Liver (tissue), 9 donors: Measurements from ENCODE around the gene SPSB2. TPM values are rescaled to one million over a fixed set of nuclear protein-coding genes. Genes with fewer than 3 reads are reported as not detected.

ENCODE experiments used
- DNase-seq: peaks from one replicate; pipeline ENCODE4 v3.0.0-alpha.2; 2017; ENCODE audit warnings: low spot score
- H3K27ac ChIP-seq, 2 donors: one replicate each; pipeline ENCODE4 v1.7.0; 2013; ENCODE audit warnings: inconsistent platforms in 2 of 2, low read length in 2 of 2, control low read depth in 1 of 2, low read depth in 1 of 2, mild to moderate bottlenecking in 1 of 2
- H3K27me3 ChIP-seq, 4 donors: one replicate each; pipeline versions ENCODE4 v1.6.1 to v1.7.0; 2013; ENCODE audit warnings: low read length in 3 of 4, inconsistent platforms in 1 of 4, mild to moderate bottlenecking in 1 of 4, moderate library complexity in 1 of 4; ENCODE audit not compliant: control insufficient read depth in 4 of 4, insufficient read depth in 4 of 4
- H3K36me3 ChIP-seq, 4 donors: one replicate each; pipeline versions ENCODE4 v1.6.1 to v1.7.0; 2013; ENCODE audit warnings: low read length in 3 of 4, mild to moderate bottlenecking in 3 of 4, low read depth in 1 of 4, moderate library complexity in 1 of 4; ENCODE audit not compliant: control insufficient read depth in 4 of 4, insufficient read depth in 3 of 4
- H3K4me1 ChIP-seq, 4 donors: one replicate each; pipeline versions ENCODE4 v1.6.1 to v1.7.0; 2013; ENCODE audit warnings: low read length in 3 of 4, mild to moderate bottlenecking in 3 of 4, moderate library complexity in 1 of 4; ENCODE audit not compliant: control insufficient read depth in 4 of 4, insufficient read depth in 4 of 4
- H3K4me3 ChIP-seq, 3 donors: one replicate each; pipeline versions ENCODE4 v1.6.1 to v1.7.0; 2013; ENCODE audit warnings: low read length in 3 of 3, control low read depth in 1 of 3, low read depth in 1 of 3, mild to moderate bottlenecking in 1 of 3
- H3K9ac ChIP-seq, 2 donors: one replicate each; pipeline ENCODE4 v1.7.0; 2013; ENCODE audit warnings: low read length in 2 of 2, mild to moderate bottlenecking in 2 of 2, moderate library complexity in 2 of 2, control low read depth in 1 of 2, low read depth in 1 of 2
- H3K9me3 ChIP-seq, 4 donors: one replicate each; pipeline versions ENCODE4 v1.6.1 to v1.7.0; 2013; ENCODE audit warnings: low read length in 3 of 4; ENCODE audit not compliant: control insufficient read depth in 4 of 4
- ATF3 ChIP-seq: IDR thresholded peaks from 2 replicates; pipeline ENCODE4 v1.6.1; 2016; ENCODE audit warnings: antibody characterized with exemption
- CTCF ChIP-seq: fragments of 150-350 bp; IDR thresholded peaks from 2 replicates; pipeline ENCODE4 v1.5.1; 2017; ENCODE audit warnings: improper control_type of control experiment, low read depth, low read length; ENCODE audit not compliant: missing input control
- EGR1 ChIP-seq, 2 donors: IDR thresholded peaks; 2 replicates each; pipeline ENCODE4 v1.6.1; 2016 to 2018; ENCODE audit warnings: antibody characterized with exemption in 2 of 2, low read depth in 2 of 2
- FOXA1 ChIP-seq: IDR thresholded peaks from 2 replicates; pipeline ENCODE4 v1.6.1; 2016; ENCODE audit warnings: antibody characterized with exemption
- FOXA2 ChIP-seq: IDR thresholded peaks from 2 replicates; pipeline ENCODE4 v1.6.1; 2016; ENCODE audit warnings: antibody characterized with exemption
- GABPA ChIP-seq, 2 donors: IDR thresholded peaks in 1 of 2; conservative IDR thresholded peaks in 1 of 2; 2 replicates each; pipeline ENCODE4 v1.6.1; 2016; ENCODE audit warnings: antibody characterized with exemption in 2 of 2, mild to moderate bottlenecking in 1 of 2, moderate library complexity in 1 of 2
- HNF4A ChIP-seq, 2 donors: conservative IDR thresholded peaks; 2 replicates each; pipeline ENCODE4 v1.6.1; 2016; ENCODE audit warnings: antibody characterized with exemption in 2 of 2, mild to moderate bottlenecking in 2 of 2
- JUND ChIP-seq, 2 donors: IDR thresholded peaks; 2 replicates each; pipeline ENCODE4 v1.6.1; 2016; ENCODE audit warnings: antibody characterized with exemption in 2 of 2
- MAX ChIP-seq: IDR thresholded peaks from 2 replicates; pipeline ENCODE4 v1.6.1; 2016; ENCODE audit warnings: antibody characterized with exemption
- NR2F2 ChIP-seq: IDR thresholded peaks from 2 replicates; pipeline ENCODE4 v1.6.1; 2016; ENCODE audit warnings: antibody characterized with exemption
- RAD21 ChIP-seq, 2 donors: IDR thresholded peaks; 2 replicates each; pipeline ENCODE4 v1.6.1; 2016; ENCODE audit warnings: antibody characterized with exemption in 2 of 2, mild to moderate bottlenecking in 2 of 2
- REST ChIP-seq: IDR thresholded peaks from 2 replicates; pipeline ENCODE4 v1.6.1; 2016; ENCODE audit warnings: antibody characterized with exemption, mild to moderate bottlenecking
- RXRA ChIP-seq, 2 donors: IDR thresholded peaks; 2 replicates each; pipeline ENCODE4 v1.6.1; 2017 to 2018; ENCODE audit warnings: antibody characterized with exemption in 2 of 2, mild to moderate bottlenecking in 1 of 2
- SP1 ChIP-seq: IDR thresholded peaks from 2 replicates; pipeline ENCODE4 v1.6.1; 2018; ENCODE audit warnings: antibody characterized with exemption, mild to moderate bottlenecking
- TAF1 ChIP-seq: conservative IDR thresholded peaks from 2 replicates; pipeline ENCODE4 v1.6.1; 2016; ENCODE audit warnings: antibody characterized with exemption, mild to moderate bottlenecking
- YY1 ChIP-seq: IDR thresholded peaks from 2 replicates; pipeline ENCODE4 v1.6.1; 2016; ENCODE audit warnings: antibody characterized with exemption, mild to moderate bottlenecking
- ZBTB33 ChIP-seq: IDR thresholded peaks from 2 replicates; pipeline ENCODE4 v1.6.1; 2016; ENCODE audit warnings: antibody characterized with exemption
- WGBS: extraction: QIAGEN DNeasy Blood & Tissue Kit; methylation state at CpG from one replicate; pipeline ENCODE4 v1.1.7; 2013; 5-methylcytosine and 5-hydroxymethylcytosine counted together
- polyA plus RNA-seq, 2 donors: library from polyadenylated mRNA; stranded (reverse) in 1 of 2; unstranded in 1 of 2; fragments of 200-250 nt in 1 of 2; fragments of >200 nt in 1 of 2; fragmentation: Nextera tagmentation in 1 of 2; extraction: Ambion mirVana in 1 of 2; gene quantifications; one replicate each; pipeline versions ENCODE4 v1.2.1 to v1.2.3, GENCODE V29; 2013 to 2015
- total RNA-seq, 2 donors: library from RNA; depleted of rRNA; stranded (reverse); fragments of >200 nt; gene quantifications; one replicate each; pipeline ENCODE4 v1.2.3, GENCODE V29; 2014
- donor health status: healthy.
- donor health status: healthy.
- donor health status: healthy.
- donor health status: healthy.
- donor health status: healthy.

The SPSB2 gene
- total and polyA plus RNA-seq, 4 donors, result 3.2 to 4.6 (median 4.1) TPM

- TF ChIP-seq MAX (no peak), YY1 (no peak), HNF4A (conservative IDR thresholded peaks at IDR 0.05) (no peak), JUND (IDR thresholded peaks at IDR 0.05) (no peak), CTCF (no peak)
These were observed 23.0 kb downstream of the SPSB2 start (continued) for GRCh38 chr12:6849976-6850560.

GRCh38 chr12:6849427-6849826 is 23.7 kb downstream of the SPSB2 start:
- Histone ChIP-seq H3K4me1 (peaks cover 7 to 23% (median 13%) of the 10 kb centered on the region in 4 donors), H3K27me3 (no peaks in the 10 kb centered on the region), H3K36me3 (no peaks in the 10 kb centered on the region), H3K9ac (no peak overlapping the region), H3K27ac (no peak overlapping the region), H3K4me3 (no peak overlapping the region), H3K9me3 (no peaks in the 10 kb centered on the region)
- WGBS, result 94% methylated on average over 2 of the region's 2 CpGs
- no peak for TF ChIP-seq GABPA (IDR thresholded peaks at IDR 0.05 in 1 of 2, conservative IDR thresholded peaks at IDR 0.05 in 1 of 2)
- TF ChIP-seq ZBTB33, result no peak
- no peak for TF ChIP-seq EGR1 (IDR thresholded peaks at IDR 0.05; ENCODE audit: low read depth in 2 of 2)
- TF ChIP-seq YY1, result no peak
- TF ChIP-seq NR2F2, result no peak
- TF ChIP-seq JUND (IDR thresholded peaks at IDR 0.05), result no peak
- no peak for TF ChIP-seq ATF3
- no peak for TF ChIP-seq TAF1
- no peak for TF ChIP-seq CTCF
- TF ChIP-seq REST, result no peak
- TF ChIP-seq HNF4A (conservative IDR thresholded peaks at IDR 0.05), result no peak
- no peak for TF ChIP-seq FOXA1
- TF ChIP-seq RXRA (IDR thresholded peaks at IDR 0.05), result no peak
- no peak for TF ChIP-seq FOXA2
- TF ChIP-seq RAD21 (IDR thresholded peaks at IDR 0.05), result no peak
- TF ChIP-seq SP1, result no peak
- no peak for DNase-seq
